Measurements from ENCODE around the gene PRR5. TPM values are rescaled to one million over a fixed set of nuclear protein-coding genes. Genes with fewer than 3 reads are reported as not detected.

PRR5 gene
- total RNA-seq, 1 donor from 2014 or later: 20.5 TPM

DNA sequence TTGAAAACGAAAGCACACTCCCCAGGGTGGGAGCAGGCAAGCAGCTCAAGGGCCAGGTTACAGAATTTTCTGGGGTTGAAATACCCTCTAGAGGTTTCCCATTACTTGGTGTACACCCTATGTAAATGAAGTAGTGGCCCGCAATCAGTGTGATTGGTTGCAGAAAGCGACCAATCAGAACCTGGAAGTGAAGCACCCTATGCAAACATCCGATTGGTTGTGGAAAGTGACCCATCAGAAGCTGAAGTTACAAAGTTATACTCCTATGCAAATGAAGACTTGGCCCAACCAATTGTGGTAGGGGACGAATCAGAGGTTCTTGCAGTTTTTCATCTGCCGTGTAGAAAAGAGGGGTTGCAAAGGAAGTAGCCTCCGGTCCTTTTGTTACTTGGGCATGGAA lies 19.2 kb downstream of the PRR5 start:
- TF ChIP-seq CTCF (IDR thresholded peaks at IDR 0.05; ENCODE audit: unreplicated experiment): no peak
- H3K9me3 Mint-ChIP-seq (ENCODE audit: low read depth): no peaks in the 10 kb centered on the region

GRCh38 chr22:44722611-44723010 lies 20.6 kb downstream of the PRR5 start:
- Mint-ChIP-seq H3K27me3 (no peaks in the 10 kb centered on the region), H3K27ac (no peak overlapping the region), H3K4me1 (ENCODE audit: low read depth) (peaks cover 2% of the 10 kb centered on the region), H3K36me3 (ENCODE audit: insufficient read depth) (peaks cover 4% of the 10 kb centered on the region), H3K4me3 (ENCODE audit: low read depth) (no peak overlapping the region), H3K9me3 (ENCODE audit: low read depth) (no peaks in the 10 kb centered on the region)
- no peak for DNase-seq (ENCODE audit: low spot score, unreplicated experiment)
- no peak for TF ChIP-seq CTCF (IDR thresholded peaks at IDR 0.05; ENCODE audit: unreplicated experiment)

More for the DNA sequence above, 19.2 kb downstream of the PRR5 start:
- no peak overlapping the region for H3K4me3 Mint-ChIP-seq (ENCODE audit: low read depth)
- no peaks in the 10 kb centered on the region for H3K27me3 Mint-ChIP-seq
- peaks cover 4% of the 10 kb centered on the region for H3K36me3 Mint-ChIP-seq (ENCODE audit: insufficient read depth)
- H3K27ac Mint-ChIP-seq: no peak overlapping the region
- no peak for DNase-seq (ENCODE audit: low spot score, unreplicated experiment)
- H3K4me1 Mint-ChIP-seq (ENCODE audit: low read depth): peaks cover 2% of the 10 kb centered on the region

DNA sequence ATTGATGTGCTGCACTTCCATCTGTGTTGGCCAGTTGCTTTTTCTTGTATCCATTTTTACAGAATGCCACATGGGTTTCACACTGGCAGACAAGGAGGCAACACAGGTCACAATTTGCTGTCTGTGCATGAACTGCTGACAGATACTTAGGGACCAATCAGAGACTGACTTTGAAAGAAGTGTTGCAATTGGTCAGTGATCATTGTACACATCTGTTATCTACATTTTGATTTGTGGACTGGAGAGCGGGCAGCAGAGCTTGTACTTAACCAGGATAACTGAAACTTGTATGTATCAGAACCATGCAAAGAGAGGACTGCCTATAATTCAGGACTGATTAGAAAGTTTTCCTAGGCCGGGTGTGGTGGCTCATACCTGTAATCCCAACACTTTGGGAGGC lies 21.8 kb downstream of the PRR5 start:
- no peak overlapping the region for H3K27ac Mint-ChIP-seq
- DNase-seq (ENCODE audit: low spot score, unreplicated experiment): no peak
- peaks cover 3% of the 10 kb centered on the region for H3K36me3 Mint-ChIP-seq (ENCODE audit: insufficient read depth)
- no peak overlapping the region for H3K4me3 Mint-ChIP-seq (ENCODE audit: low read depth)
- no peaks in the 10 kb centered on the region for H3K9me3 Mint-ChIP-seq (ENCODE audit: low read depth)
- H3K4me1 Mint-ChIP-seq (ENCODE audit: low read depth): peaks cover 2% of the 10 kb centered on the region
- no peaks in the 10 kb centered on the region for H3K27me3 Mint-ChIP-seq
- no peak for TF ChIP-seq CTCF (IDR thresholded peaks at IDR 0.05; ENCODE audit: unreplicated experiment)

- TF ChIP-seq CTCF (IDR thresholded peaks at IDR 0.05; ENCODE audit: unreplicated experiment): no peak
- Mint-ChIP-seq H3K27ac (no peak overlapping the region), H3K4me3 (ENCODE audit: low read depth) (no peak overlapping the region)
These were observed 22.4 kb downstream of the PRR5 start for GRCh38 chr22:44724416-44724815.

DNA sequence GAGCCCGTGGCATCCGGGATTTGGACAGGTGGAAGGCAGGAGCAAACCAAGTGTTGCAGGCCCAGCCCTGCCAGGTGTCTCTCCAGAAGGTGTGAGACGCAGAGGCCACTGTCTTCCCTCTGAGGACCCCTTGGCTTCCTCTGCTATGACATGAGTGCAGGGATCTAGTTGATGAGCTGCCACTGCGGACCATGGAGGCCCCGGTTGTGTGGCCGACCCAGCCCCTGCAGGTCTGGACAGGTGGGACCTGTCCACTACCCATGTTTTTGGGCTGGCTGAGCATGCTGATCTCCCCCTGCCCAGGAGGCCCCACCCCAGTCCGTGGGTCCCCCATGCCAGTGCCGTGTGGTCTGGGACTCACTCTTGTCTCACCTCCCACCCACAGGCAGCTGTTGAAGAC lies 22.9 kb downstream of the PRR5 start:
- H3K27me3 Mint-ChIP-seq: no peaks in the 10 kb centered on the region
- H3K27ac Mint-ChIP-seq: no peak overlapping the region

More at GRCh38 chr22:44724416-44724815, 22.4 kb downstream of the PRR5 start:
- Mint-ChIP-seq H3K9me3 (ENCODE audit: low read depth) (no peaks in the 10 kb centered on the region), H3K27me3 (no peaks in the 10 kb centered on the region), H3K4me1 (ENCODE audit: low read depth) (peaks cover 2% of the 10 kb centered on the region), H3K36me3 (ENCODE audit: insufficient read depth) (peaks cover 1% of the 10 kb centered on the region)
- DNase-seq (ENCODE audit: low spot score, unreplicated experiment): no peak

More for the DNA sequence above, 22.9 kb downstream of the PRR5 start:
- Mint-ChIP-seq H3K36me3 (ENCODE audit: insufficient read depth) (peaks cover 1% of the 10 kb centered on the region), H3K9me3 (ENCODE audit: low read depth) (no peaks in the 10 kb centered on the region), H3K4me3 (ENCODE audit: low read depth) (no peak overlapping the region), H3K4me1 (ENCODE audit: low read depth) (peaks cover 2% of the 10 kb centered on the region)
- no peak for DNase-seq (ENCODE audit: low spot score, unreplicated experiment)
- TF ChIP-seq CTCF (IDR thresholded peaks at IDR 0.05; ENCODE audit: unreplicated experiment): no peak
